Measurements from ENCODE around the gene FOXJ2.
"Not testable (repeated sequence)": the region's sequence is repeated elsewhere in the genome, so short reads cannot be mapped to it uniquely, and the experiment has no call there.

Gene FOXJ2

DNA sequence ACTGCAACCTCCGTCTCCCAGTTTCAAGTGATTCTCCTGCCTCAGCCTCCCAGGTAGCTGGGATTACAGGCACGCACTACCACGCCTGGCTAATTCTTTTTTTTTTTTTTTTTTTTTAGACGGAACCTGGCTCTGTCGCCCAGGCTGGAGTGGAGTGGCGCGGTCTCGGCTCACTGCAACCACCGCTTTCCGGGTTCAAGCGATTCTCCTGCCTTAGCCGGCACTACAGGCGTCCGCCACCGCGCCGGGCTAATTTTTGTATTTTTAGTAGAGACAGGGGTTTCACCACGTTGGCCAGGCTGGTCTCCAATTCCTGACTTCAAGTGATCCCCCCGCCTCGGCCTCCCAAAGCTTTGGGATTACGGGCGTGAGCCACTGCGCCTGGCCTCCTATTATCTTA lies 1.5 kb upstream of the FOXJ2 start:
- DNase-seq, result not testable (repeated sequence)

DNA sequence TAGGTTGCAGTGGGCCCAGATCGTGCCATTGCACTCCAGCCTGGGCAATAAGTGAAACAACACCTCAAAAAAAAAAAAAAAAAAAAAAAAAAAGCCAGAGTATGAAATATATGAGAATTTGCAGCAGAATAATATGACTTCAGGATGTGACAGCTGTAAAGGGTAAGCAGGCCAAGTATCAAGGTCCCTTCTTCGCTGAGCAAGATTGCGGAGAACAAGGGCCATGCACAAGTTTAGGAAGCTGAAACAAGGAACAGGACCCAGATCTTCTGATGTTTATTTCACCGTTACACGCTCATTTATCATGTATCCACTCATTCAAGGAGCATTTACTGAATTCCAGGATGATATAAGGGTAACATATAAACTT lies 659 bp upstream of the FOXJ2 start:
- DNase-seq, result no peak

DNA sequence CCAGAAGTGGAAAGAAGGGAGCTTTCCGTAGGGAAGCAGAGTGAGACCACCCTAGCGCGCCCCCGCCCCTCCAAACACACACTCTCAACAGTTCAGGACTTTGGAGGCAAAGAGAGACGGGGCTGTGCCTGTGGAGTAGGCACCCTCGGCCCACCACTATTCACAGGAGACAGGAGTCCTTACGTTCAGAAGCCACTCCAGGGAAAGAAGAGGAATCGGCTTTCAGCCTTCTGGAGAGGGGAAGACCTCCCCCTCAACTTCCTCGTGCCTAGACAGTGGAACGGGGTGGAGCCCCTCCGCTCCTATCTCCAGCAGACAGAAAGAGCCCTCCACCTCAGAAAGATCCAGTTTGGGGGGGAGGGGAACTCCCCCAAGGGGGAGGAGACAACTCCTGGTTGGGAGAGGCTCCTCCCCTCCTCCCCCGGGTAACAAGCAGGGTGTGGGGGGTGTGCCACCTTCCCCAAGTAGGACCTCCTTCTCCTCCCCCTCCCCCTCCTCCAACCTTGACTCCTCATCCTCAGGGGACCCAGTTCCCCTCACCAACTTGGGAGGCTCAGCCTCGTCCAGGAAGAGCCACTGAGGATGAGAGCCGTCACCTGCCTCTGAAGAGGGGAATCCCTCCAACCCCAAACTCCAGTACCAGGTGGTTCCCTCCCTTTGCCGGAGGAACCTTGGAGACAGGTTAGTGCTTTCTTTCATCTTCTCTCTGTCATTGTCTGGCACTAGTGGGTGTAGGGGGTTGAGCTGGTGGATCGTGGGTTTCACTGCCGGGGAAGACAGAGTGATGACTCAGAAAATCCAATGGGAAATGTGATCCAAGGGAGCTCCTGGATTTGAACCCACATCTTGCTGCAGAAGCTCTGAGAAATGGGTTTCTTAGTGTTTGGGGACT lies 883 bp downstream of the FOXJ2 start:
- DNase-seq, result peak; percentile 37

DNA sequence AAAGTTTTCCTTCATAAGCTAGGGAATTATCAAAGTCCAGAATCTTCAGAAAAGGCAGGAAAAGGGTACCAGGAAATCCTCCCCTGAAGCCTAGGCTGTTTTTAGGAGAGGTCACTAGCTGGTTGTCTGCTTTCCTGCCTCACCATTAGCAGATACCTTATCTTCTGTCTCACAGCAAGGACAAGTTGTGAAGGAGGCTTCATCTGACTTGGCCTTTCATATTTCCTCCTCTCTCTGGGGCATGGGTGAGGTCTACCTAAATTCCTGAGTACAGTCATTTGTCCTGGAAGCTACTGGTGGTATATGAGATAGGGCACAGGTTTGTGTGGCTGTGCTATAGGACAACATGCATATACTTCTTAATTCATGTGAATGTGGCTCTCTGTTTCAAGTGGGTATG lies 2.3 kb downstream of the FOXJ2 start:
- DNase-seq, result no peak

DNA sequence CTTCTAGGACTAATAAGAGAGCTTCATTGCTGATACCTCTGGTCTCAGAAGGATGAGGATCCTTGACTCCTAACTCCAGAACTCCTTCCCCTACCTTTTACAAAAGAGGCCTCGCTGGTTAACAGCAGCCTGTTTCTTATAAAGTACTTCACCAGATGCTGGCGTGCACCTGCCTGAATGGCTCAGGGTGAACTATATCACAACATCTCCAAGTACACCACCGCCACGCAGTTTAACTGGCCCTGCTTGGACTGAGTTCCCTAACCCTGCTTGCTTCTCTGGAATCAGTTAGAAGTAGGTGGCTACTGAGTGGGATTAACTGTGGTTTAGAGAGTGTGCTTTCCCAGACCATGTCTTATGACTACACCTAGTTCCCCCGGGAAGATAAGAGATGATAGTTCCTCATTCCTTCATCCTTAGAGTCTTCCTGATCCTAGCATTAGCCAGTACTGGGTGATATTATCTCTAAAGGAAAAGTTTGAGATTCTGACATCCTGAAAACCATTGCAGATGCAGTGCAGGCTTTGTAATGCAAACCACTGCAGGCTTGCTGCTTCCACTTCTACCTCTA lies 3.0 kb downstream of the FOXJ2 start:
- no peak for DNase-seq

DNA sequence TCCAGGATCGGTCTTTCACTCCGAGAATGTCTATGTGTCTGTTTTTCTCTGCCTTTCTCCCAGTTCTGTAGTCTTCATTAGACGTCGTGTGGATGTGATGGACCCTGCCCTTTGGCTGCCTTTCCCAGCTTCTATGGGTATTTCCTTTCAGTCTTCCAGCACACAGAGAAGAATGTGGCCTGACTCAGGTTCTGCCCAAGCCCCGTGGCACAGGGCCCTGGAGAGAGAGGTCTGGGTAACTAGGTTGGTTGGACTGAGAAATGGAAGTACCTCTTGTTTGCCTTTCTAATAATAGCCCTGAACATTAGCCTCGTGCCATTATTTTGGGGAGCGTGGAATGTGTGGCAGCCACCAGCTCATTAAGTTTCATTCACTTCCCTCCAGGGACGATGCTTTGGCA lies 3.8 kb downstream of the FOXJ2 start:
- DNase-seq, result no peak

DNA sequence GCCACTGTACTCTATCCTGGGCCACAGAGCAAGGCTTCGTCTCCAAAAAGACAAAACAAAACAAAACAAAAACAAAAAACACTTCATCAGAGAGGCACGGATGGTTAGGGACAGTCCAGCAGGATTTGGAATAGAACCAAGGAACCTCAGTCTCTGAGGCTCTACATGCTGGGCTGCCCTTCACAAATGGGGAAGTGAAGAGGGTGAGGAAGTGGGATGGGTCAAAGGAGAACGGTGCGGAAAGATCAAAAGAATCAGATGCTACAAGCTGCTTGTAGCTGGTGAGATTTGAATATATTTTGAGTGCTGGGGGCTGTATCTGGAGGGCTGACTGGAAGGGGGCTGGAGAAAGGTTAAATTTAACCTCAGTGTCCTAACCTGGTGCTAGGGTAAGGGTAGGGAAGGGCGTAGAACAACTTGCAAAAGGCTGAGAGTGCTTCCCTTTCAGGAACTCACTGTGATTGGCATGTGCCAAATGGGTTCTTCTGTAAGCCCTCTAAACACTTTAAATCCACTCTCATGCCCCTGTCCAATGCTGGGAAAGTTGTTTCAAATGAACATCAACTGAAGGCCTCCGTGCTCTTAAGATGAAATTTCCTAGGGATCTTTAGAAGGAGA lies 4.6 kb downstream of the FOXJ2 start:
- no peak for DNase-seq

DNA sequence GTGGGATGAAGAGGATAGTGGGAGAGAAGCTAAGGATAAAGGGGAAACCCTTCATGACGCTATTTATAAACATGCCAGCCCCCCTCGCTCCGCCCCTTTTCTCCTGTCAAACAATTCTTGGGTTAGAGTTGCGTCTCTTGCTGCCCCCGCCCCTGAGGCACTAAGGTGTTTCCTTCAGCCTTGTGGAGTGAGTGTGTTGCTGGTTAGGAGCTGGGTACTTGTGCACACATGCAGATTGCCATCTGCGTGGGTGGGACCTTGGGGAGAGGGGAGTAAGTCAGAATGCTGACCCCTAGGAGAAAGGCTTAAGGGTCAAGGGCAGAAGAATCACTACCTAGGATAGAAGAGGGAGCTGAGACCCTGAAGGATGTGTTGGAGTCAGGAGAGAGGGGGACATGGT lies 5.4 kb downstream of the FOXJ2 start:
- no peak for DNase-seq

DNA sequence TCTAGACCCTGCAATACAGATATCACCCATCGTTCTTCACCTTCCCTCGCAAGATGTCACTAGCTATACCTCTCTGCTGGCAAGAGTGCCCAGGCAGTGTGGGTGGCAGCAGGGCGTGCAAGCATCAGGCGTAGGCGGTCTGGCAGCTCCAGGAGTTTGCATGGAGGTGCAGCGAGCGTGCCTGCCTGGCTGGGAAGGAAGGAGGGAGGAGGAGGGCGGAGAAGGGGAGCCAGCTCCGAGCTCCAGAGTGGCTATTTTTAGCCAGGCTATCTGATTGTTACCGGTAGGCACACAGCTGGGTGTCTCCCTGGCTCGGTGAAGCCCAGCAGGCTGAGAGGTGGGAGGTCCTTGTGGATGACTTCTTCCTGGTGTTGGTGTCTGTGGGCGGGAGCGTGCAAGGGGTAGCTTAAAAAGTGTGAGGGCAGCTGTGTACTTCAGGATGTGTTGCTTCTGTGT lies 6.2 kb downstream of the FOXJ2 start:
- DNase-seq, result peak; percentile 56

DNA sequence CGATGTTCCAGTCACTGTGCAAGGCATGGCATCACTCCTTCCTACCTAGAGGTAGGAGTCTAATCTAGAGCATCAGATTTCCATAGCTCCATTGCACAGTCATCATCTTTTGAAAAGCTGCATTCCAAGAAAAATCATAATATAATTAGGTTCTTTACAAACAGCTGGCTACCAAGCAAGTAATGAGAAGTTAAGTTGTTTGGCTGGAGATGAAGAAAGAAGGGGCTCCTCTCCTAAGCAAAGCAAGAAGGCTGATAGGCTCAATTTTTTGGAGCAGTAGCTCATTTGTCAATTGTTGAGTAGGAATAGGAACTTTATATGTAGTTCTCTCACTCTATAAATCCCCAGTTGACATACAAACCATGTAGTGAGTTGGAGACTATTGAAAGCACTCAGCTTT lies 8.3 kb downstream of the FOXJ2 start:
- DNase-seq, result no peak

DNA sequence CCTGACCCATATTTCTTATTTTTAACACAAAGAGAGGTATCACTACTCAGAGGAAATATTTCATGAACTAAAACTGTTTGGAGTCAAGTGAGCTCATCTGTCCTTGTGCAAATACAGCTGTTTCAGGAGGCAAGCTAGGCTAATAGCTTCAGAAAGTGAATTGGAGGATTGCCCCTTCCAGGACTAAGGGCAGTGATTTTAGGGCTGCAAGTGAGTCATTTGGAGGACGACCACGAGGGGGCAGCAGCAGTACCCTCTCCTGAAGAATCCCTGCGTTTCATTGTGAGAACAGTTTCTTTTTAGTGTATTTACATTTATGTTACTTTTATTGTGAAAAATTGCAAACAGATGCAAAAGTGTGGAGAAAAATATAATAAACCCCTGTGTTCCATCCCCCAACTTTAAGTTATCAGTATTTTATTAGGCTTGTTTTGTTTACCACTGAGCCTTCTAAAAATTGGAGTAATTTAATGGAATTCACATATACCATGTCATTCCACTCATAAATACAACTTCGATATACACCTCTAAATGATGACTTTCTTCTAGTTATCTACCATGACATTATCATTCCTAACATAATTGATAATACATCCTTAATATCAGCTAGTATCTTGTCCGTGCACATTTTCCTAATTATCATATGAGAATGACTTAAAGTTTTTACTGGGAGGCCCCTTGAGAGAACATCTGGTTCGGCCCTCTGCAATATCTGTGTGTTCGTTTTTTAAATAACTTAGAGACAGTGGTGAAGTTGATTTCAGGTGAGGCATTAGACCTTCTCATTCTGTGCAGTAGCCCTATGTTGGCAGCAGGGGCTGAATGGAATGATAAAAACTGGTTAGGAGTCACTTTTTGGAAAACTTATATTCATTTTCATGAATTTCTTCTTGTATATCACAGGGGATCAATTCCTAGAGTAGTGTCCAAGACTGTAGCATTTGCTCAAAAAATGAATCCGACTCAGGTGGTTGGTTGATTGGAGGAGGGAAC lies 13.7 kb downstream of the FOXJ2 start:
- peak; percentile 34 for DNase-seq

DNA sequence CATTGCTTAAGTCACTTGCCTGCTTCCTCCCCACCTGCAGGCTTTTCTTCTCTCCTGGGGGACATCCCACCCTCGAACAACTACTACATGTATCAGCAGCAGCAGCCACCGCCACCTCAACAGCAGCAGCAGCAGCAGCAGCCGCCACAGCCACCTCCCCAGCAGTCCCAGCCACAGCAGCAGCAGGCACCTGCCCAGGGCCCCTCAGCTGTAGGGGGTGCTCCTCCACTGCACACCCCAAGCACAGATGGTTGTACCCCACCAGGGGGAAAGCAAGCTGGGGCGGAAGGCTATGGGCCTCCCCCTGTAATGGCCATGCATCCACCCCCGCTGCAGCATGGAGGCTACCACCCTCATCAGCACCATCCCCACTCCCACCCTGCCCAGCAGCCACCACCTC lies 15.3 kb downstream of the FOXJ2 start:
- no peak for DNase-seq

DNA sequence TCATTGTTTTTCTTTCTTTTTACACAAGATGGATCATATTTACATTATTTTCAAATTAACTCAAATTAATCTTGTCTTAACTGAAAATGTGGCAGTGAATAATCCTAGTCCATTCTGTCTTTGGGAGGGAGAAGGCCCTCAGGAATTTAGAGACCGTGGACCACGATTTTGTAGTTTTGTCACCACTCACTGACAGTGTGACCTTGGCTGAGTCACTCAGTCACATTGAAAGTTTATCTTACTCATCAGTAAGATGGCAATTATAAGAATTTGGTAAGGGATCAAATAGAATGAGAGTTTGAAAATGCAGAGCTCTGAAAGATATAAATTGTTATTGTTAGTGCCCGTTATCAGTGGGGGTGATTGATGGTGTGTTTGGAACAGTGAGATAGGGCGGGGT lies 16.4 kb downstream of the FOXJ2 start:
- no peak for DNase-seq

DNA sequence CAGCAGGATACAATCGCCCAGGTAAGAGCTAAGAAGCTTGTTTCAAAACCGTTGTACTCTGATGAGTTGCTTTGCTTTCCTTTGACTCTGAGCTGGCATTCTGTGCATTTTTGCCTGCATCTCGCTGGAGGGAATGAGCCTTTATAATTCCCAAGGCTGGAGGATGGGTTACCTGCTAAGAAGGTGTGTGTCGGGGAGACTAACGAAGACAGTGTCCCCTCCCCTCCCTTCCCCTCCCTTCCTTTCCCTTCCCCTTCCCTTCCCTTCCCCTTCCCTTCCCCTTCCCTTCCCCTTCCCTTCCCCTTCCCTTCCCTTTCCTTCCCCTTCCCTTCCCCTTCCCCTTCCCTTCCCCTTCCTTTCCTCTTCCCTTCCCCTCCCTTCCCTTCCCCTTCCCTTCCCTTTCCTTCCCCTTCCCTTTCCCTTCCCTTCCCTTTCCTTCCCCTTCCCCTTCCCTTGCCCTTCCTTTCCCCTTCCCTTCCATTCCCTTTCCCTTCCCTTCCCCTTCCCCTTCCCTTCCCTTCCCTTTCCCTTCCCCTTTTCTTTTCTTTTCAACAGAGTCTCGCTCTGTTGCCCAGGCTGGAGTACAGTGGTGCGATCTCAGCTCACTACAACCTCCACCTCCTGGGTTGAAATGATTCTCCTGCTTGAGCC lies 18.2 kb downstream of the FOXJ2 start:
- no peak for DNase-seq

DNA sequence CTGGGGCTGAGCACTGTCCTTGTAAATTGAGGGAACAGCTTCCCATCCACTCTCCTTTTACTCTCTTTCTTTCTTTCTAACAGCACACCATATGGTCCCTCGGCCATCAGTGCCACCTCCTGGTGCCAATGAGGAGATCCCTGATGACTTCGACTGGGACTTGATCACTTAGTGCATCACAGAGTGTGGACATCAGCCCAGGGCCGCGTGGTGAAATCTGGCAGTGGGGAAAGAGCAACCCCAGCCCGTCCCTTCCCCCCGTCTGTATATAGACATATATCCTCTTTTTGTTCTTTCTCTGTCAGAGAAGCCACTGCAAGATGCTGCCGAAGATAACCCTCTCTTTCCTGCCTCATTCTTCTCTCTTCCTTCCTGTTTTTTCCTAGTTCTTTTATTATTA lies 20.2 kb downstream of the FOXJ2 start:
- DNase-seq, result no peak

DNA sequence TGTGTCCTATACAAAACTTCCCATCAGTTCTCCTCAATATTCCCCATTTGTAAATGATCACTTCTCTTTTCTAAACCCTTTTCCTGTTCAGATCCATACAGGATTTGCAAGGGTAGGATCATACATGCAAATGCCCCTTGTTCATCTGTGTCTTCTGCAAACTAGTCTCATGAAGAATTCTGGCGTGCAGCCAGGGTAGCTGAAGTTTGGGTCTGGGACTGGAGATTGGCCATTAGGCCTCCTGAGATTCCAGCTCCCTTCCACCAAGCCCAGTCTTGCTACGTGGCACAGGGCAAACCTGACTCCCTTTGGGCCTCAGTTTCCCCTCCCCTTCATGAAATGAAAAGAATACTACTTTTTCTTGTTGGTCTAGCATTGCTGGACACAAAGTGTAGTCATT lies 22.3 kb downstream of the FOXJ2 start:
- DNase-seq, result no peak

DNA sequence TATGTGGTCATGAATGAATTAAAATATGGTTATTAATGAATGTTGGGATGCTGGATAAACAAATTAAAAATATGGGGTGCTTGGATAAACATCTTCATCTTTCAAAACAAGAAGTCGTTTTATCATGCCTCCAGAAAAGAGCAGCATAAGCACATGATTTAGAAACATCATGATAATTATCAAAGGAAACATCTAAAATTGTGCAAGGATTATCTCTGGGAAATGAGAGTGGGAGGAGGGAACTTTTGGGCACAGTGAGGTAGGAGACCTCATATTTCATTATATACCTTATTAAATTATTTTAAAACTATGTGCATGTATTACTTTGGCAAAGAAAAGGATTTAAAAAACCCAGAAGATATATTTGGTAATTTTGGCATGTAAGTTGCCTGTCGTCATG lies 24.8 kb downstream of the FOXJ2 start:
- no peak for DNase-seq

DNA sequence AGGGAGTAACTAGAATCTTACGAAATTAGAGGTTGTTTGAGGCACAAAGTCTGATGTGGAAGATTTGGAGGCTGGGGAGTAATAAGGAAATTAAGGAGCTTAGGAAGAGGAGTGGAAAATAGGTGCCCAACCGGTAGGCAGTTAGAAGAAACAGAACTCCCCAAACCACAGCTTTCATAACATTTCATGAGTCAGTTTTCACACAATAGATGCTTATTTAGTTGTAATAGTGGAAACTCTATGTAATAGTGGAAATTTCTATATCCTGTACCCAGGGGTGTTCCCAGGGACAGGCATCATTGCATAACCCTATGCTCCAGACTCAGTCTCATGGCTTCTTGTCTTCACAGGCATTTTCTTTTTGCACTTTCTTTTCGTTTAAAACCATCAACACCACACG lies 25.3 kb downstream of the FOXJ2 start:
- no peak for DNase-seq

DNA sequence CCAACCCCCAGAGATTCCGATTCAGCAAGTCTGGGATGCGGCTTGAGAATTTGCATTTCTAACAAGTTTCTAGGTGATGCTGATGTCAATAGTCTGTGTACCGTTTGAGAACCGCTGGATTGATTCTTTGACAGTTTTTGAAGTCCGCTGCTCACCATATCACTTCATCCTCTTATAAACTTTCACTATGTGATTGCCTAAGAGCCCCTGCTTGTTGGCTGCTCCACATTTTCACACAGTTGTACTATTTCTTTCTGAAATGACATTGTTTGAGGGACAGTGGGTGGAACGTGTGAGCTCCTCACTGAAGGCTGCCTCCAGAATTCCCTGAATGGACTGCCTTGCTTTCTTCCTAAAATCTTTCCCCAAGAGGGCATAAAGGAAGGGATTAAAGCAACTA lies 26.0 kb downstream of the FOXJ2 start:
- DNase-seq, result no peak

DNA sequence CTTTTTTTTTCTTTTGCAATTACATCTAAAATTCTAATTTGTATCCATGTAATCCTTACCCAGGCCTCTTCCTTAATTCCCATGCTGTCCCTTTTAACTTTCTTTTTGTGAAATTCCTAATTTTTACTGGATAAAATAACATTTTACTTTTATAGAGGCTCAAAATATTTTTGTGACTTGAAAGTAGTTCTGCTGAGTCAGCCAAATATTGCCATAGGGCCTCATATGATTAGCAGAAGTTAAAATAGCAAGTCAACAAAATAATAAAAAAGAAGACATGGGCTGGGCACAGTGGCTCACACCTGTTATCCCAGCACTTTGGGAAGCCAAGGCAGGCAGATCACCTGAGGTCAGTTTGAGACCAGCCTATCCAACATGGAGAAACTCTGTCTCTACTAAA lies 31.6 kb downstream of the FOXJ2 start:
- no peak for DNase-seq

DNA sequence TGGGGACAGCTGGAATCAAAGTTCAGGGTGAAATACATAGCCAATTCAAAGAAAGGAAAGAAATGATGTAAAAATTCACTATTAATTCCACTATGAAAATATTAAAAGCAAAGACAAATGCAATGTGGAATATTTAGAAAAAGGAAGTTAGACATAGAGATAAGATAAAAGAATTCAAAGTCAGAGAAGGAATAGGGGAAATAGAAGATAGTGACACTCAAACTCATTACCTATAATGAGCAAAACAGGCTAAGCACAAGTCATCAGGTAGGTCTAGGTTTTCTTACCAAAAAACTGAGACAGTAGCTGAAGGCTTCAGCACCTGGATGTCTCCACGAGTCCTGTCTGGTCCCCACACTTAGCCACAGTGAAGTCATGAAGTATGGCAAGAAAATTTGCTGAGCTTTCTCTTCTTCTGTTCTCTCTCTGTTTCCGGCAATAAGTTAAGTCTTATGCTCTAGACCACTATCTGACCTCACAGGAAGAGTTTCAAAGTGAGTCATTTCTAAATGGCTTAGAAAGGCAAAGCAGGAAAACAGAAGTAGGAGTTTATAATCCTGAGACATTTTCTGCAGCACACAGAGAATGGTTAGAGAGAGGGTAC lies 33.6 kb downstream of the FOXJ2 start, which contains the start of gene C3AR1:
Gene C3AR1, minus strand, starts transcription at position 369 of the 604 bp plus-strand sequence. CDS start 6,174 bp downstream, outside the sequence.
- DNase-seq, result no peak

DNA sequence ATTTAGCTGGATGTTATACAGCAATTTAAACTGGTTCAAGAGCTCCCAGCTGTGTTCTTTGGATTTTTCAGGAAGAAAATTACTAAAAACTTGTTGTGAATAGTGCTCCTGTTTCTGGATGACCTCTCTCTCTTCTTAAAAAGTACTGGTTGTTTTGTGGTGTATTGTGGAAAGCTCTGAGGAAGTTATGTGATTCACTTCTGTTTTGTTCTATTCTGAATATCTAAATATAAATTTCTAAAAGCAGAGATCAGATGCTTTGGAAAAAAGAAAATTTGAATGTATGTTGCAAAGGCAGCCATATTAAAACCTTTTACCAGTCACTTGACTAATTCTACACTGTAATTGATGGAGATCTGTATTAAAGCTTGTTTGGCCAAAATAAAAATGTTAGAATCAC lies 37.1 kb downstream of the FOXJ2 start:
- DNase-seq, result no peak

Measured in NCI-H2227 treated with DMSO at 0.1 percent for 48 hours (cell line).